Stimulated activated CD4-positive, alpha-beta T cell treated with anti-CD3 and anti-CD28 coated beads, Interleukin-4, amount 100 ng/mL, for 24 hours (primary cell): ENCODE measurements around the gene LCTL.

Source experiments
- DNase-seq: peaks from one replicate; pipeline ENCODE4 v3.0.0-alpha.2; 2020

LCTL gene

GRCh38 chr15:66498501-66499386 lies 67.1 kb downstream of the LCTL start:
- no peak for DNase-seq
